ENCODE measurements around the gene MCRIP1.
A peak's percentile ranks its signal among the peaks of the same experiment; 100 is the strongest.

MCRIP1 gene, protein sequence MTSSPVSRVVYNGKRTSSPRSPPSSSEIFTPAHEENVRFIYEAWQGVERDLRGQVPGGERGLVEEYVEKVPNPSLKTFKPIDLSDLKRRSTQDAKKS

DNA sequence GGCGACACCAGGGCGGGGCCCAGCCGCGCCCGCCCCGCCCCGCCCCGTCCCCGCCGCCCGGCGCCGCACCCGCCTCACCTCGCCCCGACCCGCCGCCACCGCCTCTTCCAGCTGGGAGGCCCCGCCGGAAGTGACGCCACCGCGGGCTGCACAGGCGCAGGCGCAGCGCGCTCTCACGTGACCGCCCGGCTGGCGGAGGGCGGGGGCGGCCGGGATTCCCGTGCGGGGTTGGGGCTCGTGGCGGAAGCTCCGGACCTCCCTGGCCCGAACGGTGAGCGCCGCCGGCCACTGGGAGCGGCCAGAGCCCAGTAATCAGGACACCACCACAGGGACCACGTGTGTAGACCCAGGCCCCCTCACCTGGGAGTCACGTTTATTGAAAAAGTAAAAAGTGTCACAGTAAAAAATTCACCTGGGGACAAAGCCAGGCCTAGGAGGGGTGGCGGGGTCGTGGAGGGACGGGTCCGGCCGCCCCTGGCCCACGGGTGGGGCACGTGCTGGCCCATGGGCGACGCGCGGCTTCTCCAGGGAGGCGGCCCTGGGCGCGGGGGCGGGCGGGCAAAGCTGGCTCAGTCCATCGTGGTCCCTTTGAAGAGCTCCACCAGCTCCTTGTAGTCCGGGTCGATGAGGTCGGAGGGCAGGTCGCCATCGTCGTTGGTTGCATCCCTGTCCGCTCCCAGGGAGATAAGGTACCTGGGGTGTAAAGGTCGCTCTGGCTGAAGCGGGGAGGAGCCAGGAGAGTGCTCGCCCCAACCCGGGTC, at the start of gene MCRIP1:
TSS of gene MCRIP1 (minus strand) at position 132 of the 761 bp plus-strand sequence. CDS start 8,785 bp downstream, outside the sequence.
- DNase-seq: peak; percentile 91

DNA sequence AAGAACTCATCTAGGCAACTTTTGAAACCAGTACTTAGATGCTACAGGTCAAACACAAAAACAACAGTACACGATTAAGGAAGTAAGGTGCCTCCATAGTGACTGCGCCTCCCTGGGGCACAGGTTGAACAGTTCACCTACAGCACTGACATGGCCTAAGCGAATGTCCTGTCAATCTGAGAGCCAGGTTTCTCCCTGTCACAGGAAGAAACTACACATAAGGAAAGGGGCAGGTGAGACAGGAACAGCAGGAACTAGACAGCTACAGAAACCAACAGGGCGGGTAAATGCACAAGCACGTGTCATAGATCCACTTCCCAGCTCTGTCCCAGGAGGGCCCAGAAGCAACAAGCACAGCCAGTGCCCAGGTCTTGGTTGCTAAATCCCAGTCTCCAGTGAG, 46.0 kb upstream of the MCRIP1 start:
- DNase-seq: no peak

DNA sequence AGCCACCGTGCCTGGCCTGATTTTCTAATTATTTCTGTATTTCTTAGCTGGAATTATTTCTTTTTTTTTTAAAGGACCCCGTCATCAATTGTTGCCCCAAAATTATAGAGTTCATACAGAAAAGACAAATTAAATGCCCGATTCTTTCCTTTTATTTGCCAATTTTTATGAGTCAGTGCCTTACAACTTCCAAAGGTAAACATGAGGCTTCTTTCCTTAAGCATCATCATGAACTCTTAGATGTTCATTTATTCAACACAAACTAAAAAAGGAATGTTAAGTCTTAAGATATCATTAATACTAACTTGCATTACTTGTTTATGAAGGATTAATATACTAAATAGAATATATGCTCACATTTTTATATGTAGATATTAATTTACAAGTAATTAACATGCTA, 45.2 kb upstream of the MCRIP1 start:
- no peak for DNase-seq

DNA sequence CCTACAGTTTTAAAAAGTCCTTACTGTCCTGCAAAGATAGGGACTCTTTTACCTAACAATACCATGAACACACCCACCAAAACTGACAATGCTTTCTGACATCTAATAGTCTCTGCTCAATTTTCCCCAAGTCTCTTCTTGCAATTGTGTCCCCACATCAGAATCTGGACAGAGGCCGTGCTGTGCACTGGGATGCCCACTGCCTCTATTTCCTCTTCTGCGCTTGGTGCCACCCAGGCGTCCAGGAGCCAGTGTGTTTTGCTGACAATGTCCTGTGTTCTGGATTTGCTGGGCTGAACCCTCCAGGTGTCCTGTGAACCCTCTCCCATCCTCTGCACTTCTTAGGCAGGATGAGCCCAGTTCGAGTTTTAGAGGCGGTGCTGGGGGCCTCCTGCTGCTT, 44.5 kb upstream of the MCRIP1 start:
- no peak for DNase-seq

DNA sequence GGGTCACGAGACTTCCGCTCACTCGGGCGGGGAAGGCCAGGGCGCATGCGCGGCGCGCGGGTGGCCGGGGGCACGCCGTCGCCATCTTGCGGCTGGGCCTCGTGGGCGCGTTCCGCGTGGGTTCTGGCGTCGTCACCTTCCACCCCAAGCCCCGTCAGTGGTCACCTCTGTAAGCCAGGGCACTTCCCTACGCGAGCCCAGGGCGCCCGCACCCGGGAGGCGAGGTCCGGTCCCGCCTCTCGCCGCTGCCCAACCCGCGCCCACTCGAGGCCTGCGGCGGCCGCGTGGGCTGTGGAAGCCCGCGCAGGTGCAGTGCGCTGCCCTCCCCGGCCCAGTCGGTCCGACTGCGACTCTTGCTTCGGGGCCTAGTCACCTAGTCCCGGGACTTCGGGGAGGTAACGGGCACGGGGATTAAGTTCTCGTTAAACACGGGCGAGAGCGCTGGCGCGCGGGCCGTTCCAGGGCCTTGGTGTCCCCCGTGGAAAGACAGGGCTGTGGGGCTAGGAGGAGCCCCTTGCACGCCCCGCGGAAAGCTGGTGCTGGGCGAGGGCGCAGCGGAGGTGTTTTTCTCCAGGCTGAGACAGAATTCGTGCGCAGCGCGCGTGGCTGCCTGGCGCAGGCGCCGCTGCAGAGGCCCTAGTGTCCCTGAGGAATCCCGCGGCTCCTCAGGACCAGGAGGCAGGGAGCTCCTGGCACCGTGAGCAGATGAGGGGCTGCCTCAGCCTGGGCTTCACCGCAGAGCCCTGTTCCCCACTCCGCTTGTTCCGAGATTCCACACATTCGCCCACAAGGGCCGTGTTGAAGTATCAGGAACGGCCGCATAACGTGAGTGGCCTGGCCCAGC, 38.5 kb upstream of the MCRIP1 start:
- peak; percentile 86 for DNase-seq

DNA sequence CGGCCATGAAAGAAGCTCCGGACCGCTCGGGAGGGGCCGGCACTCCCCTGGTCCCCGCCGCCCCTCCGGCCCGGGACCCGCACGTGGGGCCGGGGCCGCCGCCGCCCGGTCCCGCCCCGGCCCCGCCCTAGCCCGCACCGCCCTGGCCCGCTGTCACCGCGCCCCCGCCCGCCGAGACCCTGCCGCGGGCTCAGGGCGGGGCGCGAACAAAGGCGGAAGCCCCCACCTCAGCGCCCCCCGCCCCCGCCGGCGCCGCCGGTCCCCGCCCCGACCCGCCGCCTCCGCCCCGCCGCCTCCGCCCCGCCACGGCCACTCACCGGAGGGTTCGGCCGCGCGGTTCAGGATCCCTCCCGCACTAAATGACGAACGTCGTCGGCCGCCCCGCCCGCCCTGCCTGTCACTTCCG, 37.9 kb upstream of the MCRIP1 start, which contains the start of gene ARHGDIA:
TSS of gene ARHGDIA (minus strand) at position 357 of the 406 bp plus-strand sequence. CDS start 1,407 bp downstream, outside the sequence.
- DNase-seq: no peak

DNA sequence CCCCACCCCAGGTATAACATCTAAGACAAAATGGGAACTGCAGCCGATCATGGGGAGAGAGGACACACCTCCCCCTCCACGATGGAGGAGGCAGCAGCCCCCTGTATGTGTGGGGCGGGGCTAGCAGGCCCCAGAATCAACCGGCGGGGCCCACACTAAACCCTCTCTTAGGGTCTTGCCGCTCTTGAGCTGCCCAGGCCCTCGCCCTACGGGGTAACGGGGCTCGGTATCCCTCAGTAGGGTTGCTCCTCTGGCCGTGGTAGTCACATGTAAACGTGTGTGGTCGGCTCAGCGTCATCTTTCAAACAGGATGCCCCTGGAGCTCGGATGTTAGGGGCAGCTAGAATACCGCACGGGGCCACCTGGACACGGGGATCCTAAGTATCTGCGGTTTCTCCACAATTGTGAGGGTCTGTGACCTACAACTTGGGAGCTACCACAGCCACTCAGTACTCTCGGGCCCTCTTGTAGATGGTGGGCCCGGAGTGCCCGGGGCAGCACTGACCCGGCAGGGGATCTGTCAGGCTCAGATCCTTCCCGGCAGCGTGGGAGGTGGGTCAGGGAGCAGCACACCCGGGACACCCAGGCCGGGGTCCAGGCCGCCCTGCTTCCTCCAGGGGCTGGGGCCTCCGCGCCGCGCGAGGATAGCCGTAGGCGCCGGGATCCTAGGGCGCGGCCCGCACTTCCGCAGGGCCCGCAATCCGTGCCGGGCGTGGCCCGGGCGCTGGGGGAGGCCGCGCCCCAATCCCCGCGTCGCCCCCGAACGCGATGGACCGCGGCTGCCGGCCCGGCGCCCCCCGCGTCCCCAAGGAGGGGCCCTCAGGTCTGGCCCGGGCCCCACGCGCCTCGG, 37.3 kb upstream of the MCRIP1 start:
- no peak for DNase-seq

DNA sequence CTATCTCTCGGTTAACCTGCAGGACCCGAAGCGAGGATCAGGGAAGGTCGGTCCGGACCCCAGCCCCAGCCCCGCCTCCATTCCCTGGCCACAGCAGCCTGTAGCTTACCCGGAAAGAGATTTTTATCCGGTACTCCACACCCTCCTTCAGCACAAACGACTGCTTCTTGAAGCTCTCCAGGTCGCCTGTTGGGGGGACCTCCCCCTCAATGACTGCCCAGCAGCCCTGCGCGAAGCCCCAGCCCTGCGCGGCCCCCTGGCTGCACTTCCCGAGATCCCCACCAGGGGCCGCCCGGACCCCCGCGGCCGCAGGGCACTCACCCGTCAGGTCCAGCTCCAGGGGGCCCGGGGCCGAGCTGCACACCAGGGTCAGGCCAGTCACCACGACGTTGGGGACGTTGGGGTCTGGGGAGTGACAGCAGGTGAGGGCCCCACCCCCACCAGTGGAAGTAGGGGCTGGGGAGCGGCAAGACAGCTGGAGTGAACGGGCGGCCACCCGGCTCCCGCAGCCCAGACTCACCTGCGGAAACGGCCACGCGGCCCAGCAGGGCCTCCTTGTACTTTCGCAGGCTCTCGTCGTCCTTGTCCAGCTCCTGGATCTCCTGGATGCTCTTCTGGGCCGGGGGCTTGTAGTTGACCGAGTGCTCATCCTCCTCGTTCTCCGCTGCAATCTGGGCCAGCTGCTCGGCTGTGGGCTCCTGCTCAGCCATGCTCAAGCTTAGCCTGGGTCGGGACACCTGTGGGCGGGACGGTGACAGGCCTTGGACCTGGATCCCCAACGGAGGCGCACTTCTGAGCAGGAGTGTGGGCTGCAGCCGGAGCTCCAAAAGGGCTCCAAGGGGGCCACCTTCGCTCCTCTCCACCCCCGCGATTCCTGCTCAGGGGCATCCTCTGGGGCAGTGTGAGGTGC, 36.4 kb upstream of the MCRIP1 start:
- no peak for DNase-seq

DNA sequence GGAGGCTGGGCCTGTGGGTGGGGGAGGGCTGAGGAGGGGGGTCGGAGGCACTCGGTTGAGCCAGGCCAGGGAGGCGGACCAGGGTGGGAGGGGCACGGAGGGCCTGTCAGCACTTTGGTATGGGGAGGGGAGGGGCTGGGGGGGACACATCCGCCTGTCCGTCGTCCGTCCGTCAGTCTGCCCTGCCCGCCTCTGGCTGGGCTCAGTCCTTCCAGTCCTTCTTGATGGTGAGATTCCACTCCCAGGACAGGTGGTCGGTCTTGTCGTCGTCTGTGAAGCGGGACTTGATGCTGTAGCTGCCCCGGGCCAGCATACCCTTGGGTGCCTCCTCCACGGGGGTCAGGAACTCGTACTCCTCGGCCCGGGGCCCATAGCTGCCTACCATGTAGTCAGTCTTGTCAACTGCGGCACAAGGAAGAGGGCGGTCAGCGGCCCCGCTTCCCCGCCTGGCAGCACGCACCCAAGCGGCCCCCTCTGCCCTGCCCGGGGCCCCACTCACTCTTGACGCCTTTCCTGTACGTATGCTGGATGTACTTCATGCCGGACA, 35.7 kb upstream of the MCRIP1 start:
- no peak for DNase-seq

DNA sequence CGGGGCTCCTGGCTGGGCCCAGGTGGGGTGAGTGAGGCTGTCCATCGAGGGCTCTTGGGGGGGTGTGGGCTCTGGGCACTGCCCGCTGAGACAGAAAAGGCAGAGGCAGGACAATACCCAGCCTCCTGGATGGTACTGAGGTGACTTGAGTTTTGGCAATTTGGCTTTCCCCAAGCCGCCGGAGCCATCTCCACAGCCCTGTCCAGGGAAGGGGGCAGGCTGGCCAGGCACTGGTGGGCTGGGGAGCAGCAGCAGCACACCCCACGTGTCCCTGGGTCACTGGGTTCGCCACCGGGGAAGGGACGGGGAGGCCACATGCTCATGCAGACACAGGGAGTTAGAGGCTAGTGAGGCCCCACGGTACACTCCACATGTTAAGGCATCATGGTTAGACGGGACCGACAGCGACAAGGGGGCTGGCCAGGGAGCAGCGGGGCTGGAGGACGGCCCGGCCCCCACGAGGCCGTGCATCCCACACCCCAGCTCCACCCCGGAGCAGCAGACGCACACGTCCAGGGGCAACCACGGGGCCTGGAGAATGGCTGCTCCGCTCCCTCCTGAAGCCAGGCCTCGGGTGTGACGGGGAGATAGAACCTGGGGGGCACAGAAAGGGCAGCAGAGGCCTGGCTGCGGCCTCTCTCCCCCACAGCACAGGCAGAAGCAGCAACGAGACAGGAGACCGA, 35.0 kb upstream of the MCRIP1 start:
- no peak for DNase-seq

DNA sequence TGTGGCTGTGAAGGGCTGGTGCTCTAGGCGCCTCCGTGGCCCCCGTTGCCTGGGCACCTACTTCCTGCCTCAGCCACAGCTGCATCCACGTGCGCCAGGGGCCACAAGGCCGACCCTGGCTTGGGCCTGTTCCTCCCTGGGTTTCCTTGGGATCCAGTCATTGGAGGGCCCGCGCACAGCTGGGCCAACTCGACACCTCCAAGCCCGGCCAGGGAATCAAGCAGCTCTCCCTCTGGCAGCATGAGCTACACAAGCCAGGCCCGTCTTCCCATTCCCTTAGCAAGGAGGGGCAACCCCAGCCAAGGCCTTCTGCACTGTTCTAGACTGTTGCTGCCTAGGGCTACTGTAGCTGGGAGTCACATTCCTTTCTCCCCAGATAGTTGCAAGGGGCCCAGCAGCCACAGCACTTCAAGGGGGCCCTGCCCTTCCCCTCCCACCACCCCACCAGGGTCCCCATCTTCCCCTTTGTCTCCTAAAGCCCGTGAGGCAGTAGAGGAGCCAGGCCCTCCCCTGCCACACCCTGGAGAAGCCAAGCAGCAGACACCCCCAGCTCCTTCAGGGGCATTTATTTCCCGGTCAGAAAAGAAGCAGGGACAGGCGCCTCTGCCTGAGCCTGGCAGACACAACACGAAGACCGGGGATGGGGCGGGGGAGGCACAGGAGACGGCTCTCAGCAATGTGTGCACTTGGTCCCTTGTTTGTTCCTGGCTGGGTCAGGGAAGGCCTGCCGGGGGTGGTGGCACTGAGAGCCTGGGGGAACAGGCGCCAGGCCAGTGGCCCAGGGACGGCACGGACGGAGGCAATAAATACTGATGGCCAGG, 34.3 kb upstream of the MCRIP1 start:
- DNase-seq: no peak

DNA sequence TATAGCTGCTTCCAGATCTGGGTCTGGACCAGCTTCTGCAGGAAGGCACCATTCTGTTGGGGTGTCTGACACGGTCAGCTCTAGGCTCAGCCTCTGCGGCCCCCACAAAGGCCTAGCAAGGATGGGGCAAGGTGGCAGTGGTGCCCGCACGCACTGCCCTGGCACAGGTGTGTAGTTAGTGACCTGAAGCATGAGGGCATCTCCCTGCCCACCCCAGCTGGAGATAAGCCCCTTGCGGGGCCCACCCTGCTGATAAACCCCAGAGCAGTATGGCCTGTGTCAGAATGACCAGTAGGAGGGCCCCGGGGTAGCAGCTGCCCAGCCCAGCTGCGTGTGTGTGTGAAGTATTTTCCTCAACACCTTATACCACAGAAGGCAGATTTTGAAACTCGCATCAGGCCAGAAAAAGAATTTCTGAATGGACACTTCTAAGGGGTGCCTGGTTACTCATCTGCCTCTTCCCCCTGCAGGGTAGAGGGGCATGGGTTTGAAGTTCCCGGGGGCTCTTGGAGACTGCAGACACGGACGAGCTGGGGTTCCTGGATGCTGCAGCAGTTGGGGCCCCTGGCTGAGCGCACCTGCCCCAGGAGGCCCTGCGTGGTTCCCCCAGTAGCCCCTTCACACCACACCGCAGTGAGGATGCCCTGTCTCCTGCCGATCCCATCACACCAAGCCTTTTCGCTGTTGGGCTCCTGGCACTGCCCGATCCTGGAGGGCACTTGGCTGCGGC, 33.5 kb upstream of the MCRIP1 start:
- no peak for DNase-seq

DNA sequence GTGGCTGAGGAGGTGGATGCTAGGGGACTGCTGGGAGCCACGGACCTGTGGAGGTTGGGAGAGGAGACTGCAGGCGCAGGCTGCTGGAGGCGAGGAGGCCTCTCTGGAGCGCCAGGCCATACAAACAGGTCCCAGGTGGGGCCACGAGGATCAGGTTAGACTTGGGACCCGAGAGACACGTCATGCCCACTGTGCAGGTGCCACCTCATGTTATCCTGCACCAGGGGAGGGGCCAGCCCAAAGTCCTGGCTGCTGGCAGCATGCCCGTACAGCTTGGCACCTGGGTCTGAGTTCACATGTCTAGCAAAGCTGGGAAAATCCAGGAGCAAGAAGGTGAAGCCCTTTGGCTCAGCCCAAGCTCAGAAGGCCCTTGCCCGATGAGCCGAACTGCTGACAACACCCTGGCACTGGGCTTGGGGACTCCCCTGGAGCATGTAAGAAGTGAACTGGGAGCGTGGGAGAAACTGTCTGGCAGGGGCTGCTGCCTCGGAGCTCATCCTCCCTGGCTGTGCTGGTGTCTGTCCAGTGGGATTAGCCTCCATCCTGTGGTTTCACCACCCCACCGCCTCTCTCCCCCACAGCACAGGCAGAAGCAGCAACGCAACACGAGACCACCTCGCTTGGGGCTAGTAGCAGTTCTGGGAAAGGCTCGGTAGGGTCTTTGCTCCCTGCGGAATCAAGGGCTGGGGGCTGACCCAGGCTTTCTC, 32.8 kb upstream of the MCRIP1 start:
- DNase-seq: no peak

DNA sequence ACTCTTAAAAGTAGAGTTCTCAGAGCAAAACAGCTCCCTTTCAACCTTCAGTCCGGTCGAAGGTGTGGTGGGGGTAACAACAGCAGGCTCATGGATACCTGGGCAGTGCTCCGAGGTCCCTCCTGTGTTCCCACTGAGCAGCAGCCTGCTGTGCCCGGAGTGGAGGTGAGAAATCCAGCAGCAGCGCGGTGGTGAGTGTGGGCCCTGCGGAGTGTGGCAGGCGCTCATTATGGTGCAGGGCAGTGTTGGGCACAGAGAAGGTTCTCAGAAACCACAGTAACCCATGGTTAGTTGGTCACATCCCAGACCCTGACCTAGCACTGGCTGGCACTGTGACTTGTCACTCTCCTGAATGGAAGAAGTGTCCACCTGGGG, 32.3 kb upstream of the MCRIP1 start:
- DNase-seq: no peak

DNA sequence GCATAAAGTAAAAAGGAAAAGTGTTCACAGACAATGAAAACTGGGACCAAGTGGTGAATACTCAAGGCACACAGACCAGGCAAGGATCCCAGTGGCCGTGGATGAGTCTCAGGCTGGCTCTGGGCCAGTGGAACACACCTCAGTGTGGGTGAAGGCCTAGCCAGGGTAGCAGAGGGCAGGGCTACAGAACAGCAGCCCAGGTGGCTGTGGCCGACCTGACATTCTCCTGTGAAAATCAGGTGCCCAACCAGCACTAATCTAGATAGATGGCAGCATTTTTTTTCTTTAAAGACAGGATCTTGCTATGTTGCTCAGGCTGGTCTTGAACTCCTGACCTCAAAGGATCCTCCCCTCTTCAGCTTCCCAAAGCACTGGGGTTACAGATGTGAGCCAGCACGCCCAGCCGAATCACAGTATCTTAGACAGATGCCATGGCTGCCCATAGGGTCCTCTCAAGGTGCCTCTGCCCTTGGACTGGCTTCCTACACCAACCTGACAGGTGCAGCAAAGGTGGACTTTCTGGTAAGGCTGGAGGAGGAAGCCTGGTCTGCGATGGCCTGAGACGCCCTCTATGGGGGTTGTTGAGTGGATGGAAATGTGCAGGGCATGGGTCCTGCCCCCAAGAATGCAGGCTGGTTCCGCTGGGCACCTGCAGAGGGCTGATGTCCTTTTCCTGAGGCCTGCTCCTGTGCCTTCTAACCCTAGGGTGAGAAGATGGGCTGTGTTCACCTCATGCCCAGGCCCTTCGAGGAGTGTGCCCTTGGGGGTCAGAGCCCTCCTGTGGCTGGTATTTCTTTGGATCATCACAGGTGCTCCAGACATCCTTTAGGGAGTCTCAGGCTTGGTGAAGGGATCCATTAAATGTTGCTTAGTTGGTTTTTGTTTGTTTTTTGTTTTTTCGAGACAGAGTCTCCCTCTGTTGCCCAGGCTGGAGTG, 31.0 kb upstream of the MCRIP1 start:
- DNase-seq: no peak

DNA sequence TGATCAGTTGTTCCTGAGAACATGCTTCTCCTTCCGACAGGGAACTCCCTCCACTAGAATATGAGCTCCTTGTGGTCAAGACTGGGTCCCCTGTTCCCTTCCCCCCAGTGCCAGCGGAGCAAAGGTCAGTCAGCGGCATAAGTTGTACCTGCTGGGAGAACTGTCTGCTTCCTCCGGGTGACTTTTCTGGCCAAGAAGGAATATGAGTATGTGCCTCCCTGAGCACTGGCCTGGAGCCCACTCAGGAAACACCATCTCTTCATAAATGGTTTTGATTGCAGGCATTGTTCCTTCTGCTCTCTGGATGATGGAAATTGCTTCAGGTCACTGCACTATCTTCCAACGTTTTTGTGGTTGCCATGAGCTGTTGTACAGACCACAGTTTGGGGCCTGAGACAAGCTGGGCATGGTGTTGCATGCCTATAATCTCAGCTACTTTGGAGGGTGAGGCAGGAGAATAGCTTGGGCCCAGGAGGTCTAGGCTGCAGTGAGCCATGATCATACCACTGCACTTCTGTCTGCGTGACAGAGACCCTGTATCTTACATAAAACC, 30.1 kb upstream of the MCRIP1 start:
- DNase-seq: no peak
